SU-DHL-6 (cell line): ENCODE results near the gene MRPS11.

Source experiments
- CTCF ChIP-seq: fragments of 200-600 bp; sonication (generic); IDR thresholded peaks from one replicate; pipeline ENCODE4 v1.5.1; 2017; ENCODE audit warnings: antibody characterized with exemption, mild to moderate bottlenecking, low read length, moderate library complexity; ENCODE audit not compliant: insufficient read depth, poor library complexity, severe bottlenecking
- EZH2phosphoT487 ChIP-seq: fragments of 200-600 bp; sonication (generic), shearing (Covaris generic); conservative IDR thresholded peaks from 2 replicates; pipeline ENCODE4 v1.6.1; 2018; ENCODE audit warnings: mild to moderate bottlenecking, antibody characterized with exemption, low read length, moderate library complexity, mixed read lengths

GRCh38 chr15:88509964-88510363, 42.5 kb downstream of the MRPS11 start:
- TF ChIP-seq CTCF, result no peak
- TF ChIP-seq EZH2phosphoT487, result no peak
